HG03460 (cell line): ENCODE results near the gene DKK2.
"Not testable (repeated sequence)": the region's sequence is repeated elsewhere in the genome, so short reads cannot be mapped to it uniquely, and the experiment has no call there.

Experiments used
- ATAC-seq: cut with Tn5 transposase; IDR thresholded peaks from one replicate; pipeline ENCODE4 v1.9.1; 2021; ENCODE audit not compliant: unreplicated experiment

Gene DKK2

DNA sequence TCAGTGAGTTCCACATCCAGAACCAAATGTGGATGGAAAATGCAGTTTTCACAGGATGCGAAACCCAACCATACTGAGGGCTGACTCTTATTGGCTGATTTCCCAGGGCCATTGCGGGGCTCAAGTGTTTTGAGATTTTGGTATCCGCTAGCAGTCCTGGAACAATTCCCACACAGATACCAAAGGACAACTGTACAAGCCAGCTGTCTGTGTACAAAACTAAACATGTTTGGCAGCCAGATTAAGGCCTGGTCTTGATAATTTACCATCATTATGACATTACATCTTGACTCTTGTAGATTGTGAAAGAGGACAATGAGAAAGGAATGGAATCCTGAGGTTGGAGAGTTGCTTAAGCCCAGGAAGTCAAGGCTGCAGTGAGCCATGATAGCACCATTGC lies 121.9 kb downstream of the DKK2 start:
- ATAC-seq, result no peak

DNA sequence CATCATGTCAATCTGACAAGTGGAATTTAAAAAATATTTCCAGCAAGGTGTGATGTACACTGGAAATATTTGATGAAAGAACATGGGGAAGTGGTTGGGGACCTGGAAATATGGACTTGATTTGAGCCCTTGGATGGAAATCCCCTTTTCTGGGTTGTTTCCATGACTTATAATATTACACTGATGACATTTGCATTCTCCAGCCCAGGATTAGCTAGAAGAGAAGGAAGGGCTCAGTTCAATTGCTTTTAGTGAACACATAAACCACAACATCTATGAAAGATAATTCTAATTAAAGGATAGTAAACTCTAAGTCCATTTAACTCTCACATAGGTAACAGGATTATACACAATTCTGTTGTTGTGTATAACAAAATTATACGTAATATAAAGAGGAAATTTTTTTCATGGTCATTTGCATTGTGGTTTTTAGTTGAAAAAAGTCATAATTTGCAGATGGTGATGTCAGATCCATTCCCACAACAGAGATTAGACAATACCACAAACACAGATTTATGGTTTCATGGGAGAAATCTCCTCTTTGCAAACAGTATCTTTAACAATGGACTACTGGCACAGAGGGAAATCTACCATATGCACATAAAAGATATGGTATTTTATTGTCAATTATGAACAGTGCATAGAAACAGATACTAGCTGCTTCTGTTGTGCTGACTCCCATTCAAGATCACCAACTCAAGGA lies 126.5 kb downstream of the DKK2 start:
- no peak for ATAC-seq

DNA sequence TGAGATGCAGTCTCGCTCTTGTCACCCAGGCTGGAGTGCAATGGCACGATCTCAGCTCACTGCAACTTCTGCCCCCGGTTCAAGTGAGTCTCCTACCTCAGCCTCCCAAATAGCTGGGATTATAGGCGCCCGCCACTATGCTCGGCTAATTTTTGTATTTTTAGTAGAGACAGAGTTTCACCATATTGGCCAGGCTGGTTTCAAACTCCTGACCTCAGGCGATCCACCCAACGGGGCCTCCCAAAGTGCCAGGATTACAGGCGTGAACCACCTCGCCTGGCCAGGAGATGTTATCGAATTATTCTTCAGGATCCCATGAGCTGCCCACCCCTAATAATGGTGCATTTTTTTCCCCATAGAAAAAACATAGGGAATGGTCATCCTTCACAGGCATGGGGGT lies 128.1 kb downstream of the DKK2 start:
- ATAC-seq, result not testable (repeated sequence)

DNA sequence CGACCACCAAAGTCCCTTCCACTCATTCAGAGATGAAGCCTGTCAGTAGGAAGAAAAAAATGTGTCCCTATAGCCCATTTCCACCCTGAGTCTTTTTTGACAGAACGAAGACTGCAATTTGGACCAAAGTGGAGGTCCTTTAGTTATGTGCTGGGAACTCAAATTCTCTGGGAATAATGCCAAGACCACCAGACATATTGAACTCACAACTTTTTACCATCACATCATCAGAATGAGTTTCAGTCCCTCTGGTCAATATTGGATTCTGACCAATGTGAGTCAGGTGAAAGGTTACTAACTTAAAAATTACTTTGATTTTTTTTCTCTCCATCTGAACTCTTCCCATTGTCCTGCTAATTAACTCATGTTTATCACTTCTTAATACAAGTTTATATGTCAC lies 128.9 kb downstream of the DKK2 start:
- no peak for ATAC-seq

DNA sequence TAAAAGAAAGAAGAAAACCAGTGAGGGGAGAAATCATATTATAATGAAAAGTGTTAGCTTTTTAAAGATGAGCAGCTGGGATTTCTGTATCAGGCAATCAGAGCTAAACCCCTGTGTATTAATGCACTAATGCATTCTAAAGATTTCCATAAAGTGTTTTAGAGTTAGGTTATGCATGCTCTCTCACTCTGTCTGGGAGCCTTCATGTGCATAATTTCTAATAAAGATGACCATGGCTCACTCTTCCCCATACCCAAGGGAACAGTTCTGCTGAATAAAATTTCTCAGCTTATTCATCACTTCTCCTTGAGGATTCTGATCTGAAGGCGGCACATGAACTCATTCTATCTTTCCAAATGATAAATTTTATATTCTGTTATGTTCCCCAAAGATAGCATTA lies 129.4 kb downstream of the DKK2 start:
- ATAC-seq, result no peak

DNA sequence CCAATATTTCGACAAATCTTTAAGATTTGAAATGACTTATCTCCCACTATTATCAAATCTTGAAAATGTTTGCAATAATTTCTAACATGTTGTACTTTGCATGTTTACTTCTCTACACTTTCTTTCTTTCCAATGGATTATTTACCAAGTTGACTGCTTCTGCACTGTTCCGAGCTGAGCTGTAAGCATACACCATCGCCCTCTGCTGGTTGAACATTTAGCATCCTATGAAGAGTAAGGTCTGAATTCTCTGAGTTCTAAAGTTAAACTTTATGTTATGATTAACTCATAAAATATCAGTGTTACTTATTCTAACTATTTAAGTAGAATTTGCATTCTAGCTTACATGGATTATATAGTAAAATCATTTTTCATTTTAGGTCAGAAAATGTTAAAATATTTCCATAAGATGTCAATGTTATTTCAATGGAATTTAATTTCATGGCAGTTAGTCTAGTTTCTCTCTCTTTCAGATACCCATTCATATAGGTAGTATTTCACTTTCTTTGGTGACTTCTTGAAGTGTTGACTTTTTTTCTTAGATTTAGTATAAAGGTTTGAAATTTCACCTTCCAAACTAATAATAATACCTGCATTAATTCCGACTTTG lies 137.4 kb downstream of the DKK2 start:
- no peak for ATAC-seq

DNA sequence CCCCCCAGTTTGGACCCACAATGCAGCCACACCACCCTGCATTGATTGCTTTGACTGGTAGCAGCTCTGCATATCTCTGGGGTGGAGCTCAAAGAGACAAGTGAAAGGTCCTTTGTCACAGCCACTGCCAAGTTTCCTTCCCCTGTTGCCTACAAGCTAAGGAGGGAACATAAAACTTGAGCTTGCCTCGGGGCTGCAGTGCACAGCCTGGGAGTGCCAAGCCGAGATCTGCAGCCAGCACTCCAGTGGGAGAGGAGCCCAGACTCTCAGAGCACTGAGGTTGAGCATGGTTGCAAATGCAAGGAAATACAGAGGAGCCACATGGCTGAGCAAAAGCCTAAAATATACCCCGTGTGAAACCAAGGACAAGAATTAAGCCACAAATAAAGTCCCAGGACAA lies 142.2 kb downstream of the DKK2 start:
- no peak for ATAC-seq

DNA sequence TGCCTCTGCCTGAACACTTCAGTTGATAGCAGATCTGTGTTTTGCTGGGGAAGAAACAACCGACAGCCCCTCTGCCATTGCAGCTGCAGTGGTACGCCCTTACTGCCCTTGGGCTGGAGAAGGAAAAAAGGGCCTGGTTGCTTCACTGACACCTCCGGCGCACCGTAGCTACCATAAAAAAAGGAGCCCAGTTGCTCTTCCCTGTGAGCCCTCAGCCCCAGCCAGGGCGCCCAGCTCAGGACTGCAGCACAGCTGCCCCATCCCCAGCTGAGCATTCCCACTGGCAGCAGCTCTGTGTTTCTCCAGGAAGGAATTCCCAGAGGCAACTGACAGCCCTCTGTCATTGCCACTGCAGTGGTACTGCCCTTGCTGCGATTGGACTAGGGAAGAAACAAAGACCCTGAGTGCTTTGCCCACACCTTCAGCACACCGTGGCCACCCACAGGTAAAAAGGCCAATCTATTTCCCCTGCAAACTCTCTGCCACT lies 142.7 kb downstream of the DKK2 start:
- no peak for ATAC-seq

DNA sequence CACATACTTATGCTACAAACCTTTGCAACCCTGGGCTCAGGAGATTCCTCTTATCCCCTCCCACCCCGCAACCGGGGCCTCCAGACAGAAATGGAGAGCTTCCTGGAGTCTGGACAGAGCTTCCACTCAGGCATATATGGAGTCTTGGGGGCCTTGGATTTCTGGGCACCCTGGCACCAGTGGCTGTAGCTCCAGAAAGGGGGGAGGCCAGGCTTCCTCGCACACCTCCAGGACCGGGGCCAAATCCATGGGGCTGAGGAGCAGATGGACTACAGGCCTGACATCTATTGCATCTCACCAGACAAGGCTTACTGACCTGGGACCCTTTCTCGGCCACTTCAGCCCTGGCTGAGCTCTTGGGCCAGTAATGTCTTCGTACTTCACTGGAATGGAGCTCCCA lies 143.3 kb downstream of the DKK2 start:
- ATAC-seq, result no peak

DNA sequence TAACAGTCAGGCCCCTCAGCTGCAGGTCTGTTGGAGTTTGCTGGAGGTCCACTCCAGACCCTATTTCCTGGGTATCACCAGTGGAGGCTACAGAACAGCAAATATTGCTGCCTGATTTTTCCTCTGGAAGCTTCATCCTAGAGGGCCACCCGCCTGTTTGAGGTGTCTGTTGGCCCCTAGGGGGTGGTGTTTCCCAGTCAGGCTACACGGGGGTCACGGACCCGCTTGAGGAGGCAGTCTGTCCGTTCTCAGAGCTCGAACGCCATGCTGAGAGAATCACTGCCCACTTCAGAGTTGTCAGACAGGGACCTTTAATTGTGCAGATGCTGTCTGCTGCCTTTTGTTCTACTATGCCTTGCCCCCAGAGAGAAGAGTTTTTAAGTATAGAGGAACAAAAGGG lies 160.8 kb downstream of the DKK2 start:
- ATAC-seq, result no peak
